HG02884 (cell line): ENCODE data around the gene BET1L.
"Not testable (repeated sequence)": the region's sequence is repeated elsewhere in the genome, so short reads cannot be mapped to it uniquely, and the experiment has no call there.

ENCODE experiments used
- ATAC-seq: cut with Tn5 transposase; IDR thresholded peaks from one replicate; pipeline ENCODE4 v1.9.1; 2021; ENCODE audit warnings: mild to moderate bottlenecking, moderate library complexity; ENCODE audit not compliant: unreplicated experiment

The BET1L gene

DNA sequence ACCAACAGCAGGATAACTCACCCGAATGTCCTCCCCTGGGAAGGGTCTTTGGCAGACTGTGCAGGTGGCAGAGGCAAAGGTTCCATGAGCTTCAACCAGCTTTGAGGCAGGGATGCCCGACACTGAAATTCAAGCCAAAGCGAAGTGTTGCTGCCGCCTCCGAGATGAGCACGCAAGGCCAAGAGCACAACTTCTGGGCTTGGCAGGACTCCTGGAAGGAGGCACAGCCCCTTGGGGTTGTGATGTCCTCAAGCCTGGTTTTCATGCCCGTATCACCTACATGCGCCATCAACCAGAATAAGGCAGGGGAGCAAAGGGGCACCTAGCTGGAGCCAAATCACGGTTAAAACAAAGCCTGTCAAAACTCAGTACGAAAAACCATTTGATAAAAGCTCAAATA lies 23.2 kb upstream of the BET1L start:
- no peak for ATAC-seq

DNA sequence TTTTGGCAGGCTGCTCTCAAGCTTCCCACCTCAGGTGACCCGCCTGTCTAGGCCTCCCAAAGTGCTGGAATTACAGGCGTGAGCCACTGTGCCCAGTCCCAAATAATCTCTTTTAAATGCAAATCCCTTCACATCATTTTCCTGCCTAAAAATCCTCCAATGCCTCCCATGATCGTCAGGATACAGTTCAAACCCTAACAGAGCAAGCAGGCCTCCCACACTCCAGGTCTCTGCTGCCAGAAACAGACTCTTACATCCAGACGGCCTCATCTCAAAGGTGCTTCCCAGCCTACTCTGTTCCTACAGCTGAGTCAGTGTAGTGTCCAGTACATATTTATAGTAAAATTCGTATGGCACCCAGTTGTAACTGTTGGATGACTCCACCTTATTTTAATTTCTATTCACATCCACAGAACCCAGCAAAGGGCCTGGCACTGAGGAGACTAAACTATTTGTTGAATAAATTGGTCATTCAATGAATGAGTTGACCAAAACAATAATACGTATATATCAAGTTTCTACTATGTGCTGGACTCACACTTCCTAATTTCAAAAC lies 20.7 kb upstream of the BET1L start:
- ATAC-seq = no peak

DNA sequence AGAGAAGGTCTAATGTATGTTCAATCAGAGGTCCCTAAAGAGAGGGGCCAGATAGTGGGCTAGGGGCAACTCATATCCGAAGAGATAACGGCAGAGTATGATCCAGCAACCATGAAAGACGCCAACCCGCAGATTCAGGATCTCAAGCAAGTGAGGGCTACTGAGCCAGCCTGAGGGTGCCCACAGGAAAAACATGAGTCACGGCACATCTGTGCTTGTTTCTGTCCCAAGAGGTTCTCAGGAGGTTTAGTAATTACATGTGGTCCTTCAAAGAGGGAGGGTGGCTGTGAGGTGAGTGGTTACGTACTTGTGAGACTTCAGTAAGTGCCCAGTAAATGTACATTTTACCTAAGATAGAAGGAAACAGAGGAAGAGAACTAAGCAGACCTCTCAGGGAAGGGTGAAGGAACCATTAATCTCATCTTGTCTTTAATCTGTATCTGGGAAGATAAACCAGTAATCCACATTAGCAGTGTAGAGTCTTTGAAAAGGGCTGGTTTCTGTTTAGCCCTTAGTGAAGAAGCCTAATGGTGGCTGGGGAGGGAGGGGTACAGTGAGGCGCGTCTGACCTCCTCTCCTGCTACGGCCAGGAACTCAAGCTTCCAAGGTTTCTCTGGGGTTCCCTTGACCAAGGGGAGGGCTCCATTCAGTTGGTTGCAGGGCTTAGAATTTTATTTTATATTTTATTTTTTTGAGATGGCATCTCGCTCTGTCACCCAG lies 18.7 kb upstream of the BET1L start:
- ATAC-seq = no peak

DNA sequence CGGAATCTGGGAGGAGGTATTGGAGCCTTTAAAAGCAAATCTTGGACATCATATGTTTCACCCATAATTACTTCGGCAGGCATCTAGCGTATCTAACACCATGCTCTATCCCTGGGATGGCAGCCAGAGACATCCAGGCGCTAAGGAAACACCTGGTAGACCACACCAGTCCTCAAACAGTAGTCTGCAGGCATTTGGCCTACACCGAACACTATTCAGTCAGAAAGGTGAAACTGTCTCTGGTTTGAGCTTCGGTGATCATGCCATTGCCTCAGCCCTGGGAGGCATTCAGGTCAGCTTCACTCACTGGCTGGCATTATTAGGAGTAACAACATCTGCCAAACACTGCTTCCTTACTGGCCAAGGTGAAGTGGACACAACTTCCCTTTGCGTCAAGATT lies 17.2 kb upstream of the BET1L start:
- ATAC-seq = no peak

DNA sequence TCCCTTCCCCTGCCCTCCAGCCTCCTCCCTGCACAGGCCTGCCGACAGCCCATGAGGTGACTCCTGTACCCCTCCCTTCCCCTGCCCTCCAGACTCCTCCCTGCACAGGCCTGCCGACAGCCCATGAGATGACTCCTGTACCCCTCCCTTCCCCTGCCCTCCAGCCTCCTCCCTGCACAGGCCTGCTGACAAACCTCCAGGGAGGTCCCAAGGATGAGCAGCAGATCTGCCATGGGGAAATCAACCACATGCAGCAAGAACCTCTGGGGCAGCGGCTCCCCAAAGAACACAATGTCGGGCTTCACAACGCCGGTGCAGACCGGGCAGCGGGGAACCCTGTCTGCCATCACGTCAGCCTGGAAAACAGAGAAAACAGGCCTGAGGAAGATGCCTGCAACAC lies 16.7 kb upstream of the BET1L start:
- ATAC-seq = no peak

DNA sequence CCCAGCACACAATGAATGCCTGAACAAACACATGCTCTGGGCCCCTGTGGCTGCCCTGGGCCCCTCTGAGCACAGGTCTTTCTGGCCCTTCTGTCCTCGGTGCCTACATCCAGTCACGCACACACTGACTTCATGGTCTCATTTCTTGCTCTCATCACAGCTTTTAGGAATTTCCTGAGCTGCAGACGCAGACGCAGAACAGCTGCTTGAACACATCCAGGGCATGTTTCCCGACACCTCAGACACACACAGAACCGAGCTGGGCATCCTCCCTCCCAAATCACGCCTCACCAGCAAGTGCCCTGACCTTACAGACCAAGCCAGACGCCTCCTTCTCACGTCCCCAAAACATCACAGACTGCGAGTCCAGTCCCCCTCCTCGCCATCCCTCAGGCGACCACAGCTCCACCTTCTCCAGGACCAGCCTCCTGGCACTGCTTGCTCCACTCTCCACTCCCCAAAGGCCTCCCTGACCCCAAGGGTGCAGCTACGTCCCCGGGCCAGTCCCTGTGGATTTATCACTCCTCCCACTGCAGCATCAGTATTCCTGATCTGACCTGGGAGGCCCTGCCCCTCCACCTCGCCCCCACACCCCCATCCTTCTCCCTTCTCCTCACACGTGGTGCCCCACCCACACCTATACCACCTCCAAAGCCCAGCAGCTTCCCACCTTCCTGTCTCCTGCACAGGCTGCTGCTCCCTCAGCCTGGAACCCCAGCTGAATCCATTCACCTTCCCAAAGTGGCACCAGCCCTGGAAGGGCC lies 16.0 kb upstream of the BET1L start:
- ATAC-seq = no peak

DNA sequence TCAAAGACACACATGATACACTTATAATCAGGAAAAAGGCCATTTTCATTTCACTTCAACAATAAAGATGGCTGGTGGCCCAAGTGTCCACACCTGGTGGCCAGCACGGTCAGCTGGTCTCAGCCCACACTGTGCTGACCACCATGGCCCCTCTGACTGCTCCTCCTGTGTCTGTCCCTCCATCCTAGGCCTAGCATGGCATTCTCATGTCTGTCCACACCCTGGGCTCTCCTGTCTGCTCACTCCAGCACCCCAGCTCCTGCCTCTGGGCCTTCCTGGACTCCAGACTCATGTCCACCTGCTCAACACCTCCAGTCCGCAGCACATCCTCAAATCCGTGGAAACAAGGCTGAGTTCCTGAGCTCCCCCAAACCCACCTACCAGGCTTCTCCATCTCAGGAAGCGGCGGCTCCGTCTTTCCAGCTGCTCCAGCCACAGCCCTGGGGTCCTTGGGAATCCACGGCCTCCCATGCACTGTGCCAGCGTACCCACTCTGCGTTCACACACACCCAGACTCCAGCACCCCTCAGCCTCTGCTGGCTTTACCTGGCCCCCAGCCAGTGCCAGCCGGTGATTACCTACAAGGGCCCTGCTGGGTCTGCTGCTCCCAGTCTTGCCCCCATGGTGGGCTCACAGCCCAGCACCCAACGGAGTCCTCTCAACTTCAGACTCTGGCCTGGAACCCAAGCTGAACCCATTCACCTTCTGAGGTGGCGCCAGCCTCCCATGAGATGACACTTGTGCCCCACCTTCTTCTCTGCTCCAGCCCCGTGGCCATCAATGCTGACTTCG lies 15.0 kb upstream of the BET1L start:
- ATAC-seq = no peak

DNA sequence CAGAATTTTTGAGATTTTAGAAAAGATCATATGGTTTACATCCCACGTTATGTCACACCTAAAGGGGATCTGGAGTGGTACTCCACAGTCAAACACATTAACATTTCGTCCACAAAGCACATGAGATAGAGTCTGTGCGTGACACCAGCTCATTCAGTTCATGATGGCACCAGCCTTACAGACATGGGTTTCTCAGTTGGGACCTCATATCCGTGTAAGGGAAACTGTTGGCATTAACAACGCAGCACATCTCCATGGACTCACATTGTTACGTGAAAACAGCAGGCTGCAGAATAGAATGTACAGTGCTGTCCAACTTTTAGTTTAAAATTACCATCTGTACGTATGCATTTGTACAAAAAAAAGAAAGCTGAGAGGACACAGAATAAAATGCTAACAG lies 14.3 kb upstream of the BET1L start:
- no peak for ATAC-seq

DNA sequence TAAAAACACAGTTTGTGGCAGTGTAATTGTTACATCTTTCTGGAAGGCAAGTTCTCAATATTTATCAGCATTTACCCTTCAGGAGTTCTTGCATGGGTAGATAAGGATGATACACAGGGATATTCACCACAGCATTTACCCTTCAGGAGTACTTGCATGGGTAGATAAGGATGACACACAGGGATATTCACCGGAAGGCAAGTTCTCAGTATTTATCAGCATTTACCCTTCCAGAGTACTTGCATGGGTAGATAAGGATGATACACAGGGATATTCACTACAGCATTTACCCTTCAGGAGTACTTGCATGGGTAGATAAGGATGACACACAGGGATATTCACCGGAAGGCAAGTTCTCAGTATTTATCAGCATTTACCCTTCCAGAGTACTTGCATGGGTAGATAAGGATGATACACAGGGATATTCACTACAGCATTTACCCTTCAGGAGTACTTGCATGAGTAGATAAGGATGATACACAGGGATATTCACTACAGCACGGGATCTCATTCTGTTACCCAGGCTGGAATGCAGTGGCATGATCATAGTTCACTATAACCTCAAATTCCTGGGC lies 13.5 kb upstream of the BET1L start:
- ATAC-seq = not testable (repeated sequence)

DNA sequence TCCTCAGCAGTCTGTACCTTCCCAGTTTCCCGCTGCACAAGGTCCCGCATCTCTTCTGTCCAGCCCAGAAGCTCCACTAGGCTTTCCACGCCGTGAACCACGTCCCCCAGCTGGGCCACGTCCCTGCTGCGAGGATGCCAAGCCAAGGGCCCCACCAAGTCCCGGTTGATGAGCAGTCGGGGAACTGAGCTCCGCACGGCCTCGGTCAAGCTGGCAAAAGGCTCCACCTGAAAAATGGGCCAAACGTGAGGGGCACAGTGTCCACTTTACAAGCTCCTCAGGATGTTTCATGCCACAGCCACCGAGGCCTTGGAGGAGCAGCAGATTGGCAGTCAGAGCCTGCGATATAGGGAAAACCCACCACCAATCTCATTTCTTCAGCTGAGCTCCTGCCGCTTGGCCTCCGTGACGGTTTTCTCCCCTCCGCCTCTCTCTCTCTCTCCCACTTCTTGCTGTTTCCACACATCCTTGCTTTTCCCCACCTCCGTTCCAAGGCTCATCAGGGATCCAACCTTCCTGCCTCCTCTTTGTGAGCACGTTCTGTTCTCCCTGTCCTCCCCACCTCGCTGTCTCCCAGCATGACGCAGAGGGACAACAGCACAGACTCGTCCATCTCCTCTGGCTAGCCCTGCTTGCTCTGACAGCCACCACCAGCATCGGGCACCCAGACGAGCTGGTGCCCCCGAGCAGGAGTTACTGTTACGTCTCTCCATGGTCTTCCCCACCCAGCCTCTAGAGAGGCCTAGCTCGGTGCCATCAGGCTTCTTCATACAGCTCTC lies 11.8 kb upstream of the BET1L start:
- no peak for ATAC-seq

DNA sequence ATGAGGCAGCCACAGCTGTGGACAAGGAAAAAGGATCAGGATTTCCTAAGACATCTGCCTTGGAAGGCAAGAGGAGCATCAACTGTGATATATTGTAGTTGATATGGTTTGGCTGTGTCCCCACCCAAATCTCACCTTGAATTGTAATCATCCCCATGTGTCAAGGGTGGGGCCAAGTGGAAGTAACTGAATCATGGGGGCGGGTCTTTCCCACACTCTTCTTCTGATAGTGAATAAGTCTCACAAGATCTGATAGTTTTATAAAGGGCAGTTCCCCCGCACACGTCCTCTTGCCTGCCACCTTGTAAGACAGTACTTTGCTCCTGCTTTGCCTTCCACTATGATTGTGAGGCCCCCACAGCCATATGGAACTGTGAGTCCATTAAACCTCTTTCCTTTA lies 10.5 kb upstream of the BET1L start:
- no peak for ATAC-seq

DNA sequence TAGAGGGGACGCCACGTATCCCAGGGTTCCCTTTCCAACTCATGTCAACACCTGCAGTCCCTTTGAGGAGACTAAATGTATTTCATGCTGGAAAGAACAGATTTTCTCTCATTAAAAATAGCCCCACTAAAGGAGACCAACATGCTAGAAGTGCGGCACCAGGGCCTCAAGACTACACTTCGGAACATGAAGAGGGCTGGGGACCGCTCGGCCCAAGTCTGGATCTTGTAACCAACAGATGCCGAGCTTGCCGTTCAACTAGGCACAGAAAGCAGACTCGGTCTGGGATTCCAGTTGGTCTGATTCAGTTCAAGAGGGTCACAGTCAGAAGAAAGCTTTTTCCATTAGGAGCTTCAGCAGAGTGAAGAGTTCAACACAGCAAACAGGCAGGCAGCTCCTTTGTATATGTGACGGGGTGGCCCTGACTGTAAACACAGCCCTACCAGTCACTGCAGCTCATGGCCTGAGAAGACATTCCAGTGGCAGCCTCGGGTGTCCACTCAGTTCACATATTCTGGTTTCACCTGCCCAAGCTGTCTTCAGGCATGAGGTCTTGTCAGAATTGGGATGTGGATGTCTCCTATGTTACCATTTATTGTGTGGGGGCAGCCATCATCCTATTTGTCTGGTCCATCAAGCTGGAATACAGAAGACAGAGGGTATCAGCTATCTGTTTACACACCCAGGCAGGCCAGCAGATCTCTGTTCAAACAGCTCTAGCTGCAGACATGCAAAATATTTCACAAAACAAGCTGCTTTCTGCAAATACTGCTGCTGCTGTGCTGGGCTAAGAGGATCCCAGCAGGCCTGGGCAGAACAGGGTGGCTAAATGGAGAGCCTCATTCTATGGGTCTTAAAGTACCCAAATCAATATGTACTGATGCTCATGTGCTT lies 9.1 kb upstream of the BET1L start:
- ATAC-seq = no peak

DNA sequence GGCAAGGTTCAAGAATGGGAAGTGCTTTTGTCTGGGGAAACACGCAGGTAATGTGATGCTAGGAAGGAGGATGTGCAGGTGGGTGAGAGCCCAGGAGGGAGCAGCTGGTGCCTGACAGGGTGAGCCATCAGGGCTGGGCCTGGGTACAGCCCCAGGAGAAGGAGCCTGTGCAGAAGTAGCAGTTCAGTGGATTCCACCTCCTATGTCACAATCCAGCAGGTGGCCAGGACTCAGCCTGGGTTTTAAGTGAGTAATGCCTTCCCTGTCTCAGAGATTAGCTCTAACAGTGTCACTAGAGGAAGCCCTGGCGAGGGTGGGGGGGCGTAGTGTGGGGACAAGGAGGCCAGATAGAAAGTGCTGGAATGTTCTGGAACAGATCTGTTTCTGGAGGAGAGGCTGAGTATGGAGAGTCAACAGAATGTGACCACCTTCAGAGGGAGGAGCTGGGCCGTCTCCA lies 8.4 kb upstream of the BET1L start:
- ATAC-seq = no peak

DNA sequence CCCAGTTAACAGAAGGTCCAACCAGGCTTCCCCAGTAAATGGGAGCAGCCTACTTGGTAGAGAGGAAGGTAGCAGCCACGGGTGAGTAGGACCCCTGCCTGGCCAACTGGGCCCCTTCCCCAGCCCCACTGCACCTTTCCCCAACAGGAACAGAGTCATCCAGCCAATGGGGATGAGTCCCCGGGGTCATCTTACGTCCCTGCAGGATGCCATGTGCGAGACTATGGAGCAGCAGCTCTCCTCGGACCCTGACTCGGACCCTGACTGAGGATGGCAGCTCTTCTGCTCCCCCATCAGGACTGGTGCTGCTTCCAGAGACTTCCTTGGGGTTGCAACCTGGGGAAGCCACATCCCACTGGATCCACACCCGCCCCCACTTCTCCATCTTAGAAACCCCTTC lies 6.9 kb upstream of the BET1L start:
- ATAC-seq = no peak

DNA sequence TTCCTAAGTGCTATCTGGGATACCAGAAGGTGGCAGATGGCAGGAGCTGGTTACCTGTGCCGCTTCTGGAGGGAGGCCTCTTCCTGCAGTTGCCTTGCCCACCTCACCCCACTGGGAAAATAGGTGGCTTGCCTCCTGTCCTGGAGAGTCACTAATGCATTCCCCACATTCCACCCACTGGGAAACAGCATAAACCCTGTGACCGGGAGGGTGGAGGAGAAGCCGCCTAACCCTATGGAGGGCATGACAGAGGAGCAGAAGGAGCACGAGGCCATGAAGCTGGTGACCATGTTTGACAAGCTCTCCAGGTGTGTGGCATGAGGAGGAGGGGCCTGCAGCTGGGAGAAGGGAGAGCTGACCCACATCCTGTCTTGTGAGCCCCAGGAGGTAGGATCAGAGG lies 5.9 kb upstream of the BET1L start:
- ATAC-seq = no peak

DNA sequence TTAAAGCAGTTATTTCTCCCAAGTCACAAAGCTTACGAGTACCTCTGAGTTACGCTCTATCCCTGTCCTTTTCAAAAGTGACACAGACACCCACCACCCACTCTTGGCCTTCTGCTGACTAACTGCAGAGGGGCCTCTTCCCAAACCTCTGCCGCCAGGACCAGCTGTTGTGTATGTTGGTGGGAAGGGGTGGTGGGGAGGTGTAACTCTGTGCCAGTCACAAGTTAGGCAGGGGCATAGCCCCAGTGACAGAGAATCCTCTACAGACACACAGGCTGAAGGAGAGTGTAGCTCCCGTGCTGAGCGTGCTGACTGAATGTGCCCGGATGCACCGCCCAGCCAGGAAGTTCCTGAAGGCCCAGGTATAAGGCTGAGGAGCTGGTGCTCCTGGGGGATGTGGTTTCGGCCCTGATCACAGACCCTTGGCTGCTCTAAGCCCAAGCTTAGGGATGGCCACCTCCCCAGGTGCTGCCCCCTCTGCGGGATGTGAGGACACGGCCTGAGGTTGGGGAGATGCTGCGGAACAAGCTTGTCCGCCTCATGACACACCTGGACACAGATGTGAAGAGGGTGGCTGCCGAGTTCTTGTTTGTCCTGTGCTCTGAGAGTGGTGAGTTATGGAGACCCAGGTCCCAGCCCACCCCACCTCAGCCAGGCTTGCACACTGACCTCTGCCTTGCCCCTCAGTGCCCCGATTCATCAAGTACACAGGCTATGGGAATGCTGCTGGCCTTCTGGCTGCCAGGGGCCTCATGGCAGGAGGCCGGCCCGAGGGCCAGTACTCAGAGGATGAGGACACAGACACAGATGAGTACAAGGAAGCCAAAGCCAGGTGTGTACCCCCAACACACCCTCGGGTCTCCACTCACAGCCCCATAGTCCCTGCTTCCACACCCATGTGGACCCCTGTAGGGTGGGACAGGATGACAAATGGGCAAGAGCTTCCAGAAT lies 5.2 kb upstream of the BET1L start:
- ATAC-seq = no peak

DNA sequence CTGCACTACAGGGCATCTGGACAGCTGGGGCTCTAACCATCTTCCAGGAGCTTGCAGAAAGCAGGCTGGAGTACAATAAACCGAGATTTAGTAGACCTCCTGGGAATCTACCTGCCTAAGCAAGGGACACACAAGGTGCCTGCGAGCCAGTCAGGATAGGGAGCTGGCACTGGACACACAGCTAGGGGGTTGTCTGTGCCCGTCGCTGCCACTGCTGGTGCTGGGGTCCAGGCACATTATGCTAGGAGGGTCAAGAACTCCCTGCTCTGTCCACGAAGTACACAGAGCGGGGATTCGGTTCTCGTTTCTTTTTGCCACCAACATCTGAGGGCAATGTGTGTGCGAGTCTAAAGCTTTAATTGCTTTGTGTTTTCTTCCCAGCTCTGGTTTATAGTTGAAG lies 4.5 kb upstream of the BET1L start:
- no peak for ATAC-seq

DNA sequence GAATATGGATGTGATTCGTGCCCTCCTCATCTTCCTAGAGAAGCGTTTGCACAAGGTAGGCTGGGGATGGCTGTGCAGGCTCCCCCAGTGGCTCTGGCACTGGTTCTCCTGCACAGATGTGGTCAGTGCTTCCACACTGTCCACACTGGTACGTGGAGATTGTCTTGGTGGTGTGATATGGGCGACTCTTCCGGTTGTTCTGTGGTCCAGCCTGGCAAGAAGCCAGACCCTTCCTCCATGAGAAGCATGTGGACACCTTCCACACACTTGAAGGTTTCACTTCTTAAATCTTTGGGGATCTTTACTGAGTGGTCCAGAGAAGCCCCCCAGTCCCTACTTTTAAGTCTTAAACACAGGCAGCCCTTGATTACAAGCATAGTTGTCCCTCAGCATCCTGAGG lies 4.1 kb upstream of the BET1L start:
- no peak for ATAC-seq
